Urinary bladder (tissue), 4 donors: ENCODE data around the gene MYRFL. TPM values are rescaled to one million over a fixed set of nuclear protein-coding genes. Genes with fewer than 3 reads are reported as not detected.
"Not testable (repeated sequence)": the region's sequence is repeated elsewhere in the genome, so short reads cannot be mapped to it uniquely, and the experiment has no call there.

Experiments used
- DNase-seq: peaks from one replicate; pipeline ENCODE4 v3.0.0-alpha.2; 2015; ENCODE audit errors: extremely low spot score
- H3K27ac ChIP-seq: one replicate; pipeline ENCODE4 v1.5.1; 2013; ENCODE audit warnings: low read depth, mild to moderate bottlenecking, moderate library complexity
- H3K36me3 ChIP-seq: one replicate; pipeline ENCODE4 v1.6.1; 2013; ENCODE audit warnings: mild to moderate bottlenecking, moderate library complexity; ENCODE audit not compliant: insufficient read depth
- H3K4me1 ChIP-seq: one replicate; pipeline ENCODE4 v1.6.1; 2013; ENCODE audit warnings: mild to moderate bottlenecking, moderate library complexity; ENCODE audit not compliant: insufficient read depth
- H3K4me3 ChIP-seq: one replicate; pipeline ENCODE4 v1.5.1; 2013; ENCODE audit warnings: low read depth, low read length
- WGBS: extraction: QIAGEN DNeasy Blood & Tissue Kit; methylation state at CpG from one replicate; pipeline ENCODE4 v1.1.7; 2013; 5-methylcytosine and 5-hydroxymethylcytosine counted together
- polyA plus RNA-seq: library from polyadenylated mRNA; stranded (reverse); fragments of 200-250 nt; gene quantifications from one replicate; pipeline ENCODE4 v1.2.3, GENCODE V29; 2013
- total RNA-seq: library from RNA; depleted of rRNA; stranded (reverse); fragments of >200 nt; gene quantifications from one replicate; pipeline ENCODE4 v1.2.3, GENCODE V29; 2014
- donor health status: healthy with polysubstance abuse.
- donor health status: healthy.

Gene MYRFL
- total and polyA plus RNA-seq, 2 donors, result 0.85 TPM; not detected in 1

GRCh38 chr12:69833696-69834095 is 8.7 kb downstream of the MYRFL start:
- Histone ChIP-seq H3K4me1 (no peaks in the 10 kb centered on the region), H3K27ac (no peak overlapping the region), H3K36me3 (no peaks in the 10 kb centered on the region), H3K4me3 (no peak overlapping the region)
- no peak for DNase-seq
- 77% methylated on average over 2 of the region's 2 CpGs for WGBS

DNA sequence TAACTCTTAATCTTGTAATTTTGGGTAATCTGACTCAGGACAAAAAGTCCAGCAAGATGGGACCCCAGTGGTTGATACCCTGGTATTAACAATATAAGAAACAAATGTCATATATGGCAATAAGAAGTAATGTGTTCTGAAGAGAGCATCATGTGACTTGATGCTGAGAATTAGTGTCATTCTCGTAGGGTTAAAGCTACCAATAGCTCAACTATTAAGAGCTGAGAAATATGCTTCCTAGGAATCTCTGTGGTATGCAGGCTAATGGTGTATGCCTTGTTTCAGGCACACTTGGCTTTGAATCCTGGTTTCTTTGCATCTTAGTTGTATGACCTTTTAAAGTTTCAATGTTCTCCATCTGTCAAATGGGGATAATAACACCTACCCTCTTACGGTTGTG is 9.1 kb downstream of the MYRFL start:
- Histone ChIP-seq H3K4me3 (no peak overlapping the region), H3K4me1 (no peaks in the 10 kb centered on the region), H3K27ac (no peak overlapping the region), H3K36me3 (no peaks in the 10 kb centered on the region)
- no peak for DNase-seq
- WGBS, result 51% methylated on average over 2 of the region's 2 CpGs

GRCh38 chr12:69834576-69834975 is 9.5 kb downstream of the MYRFL start:
- Histone ChIP-seq H3K36me3 (no peaks in the 10 kb centered on the region), H3K4me3 (no peak overlapping the region), H3K4me1 (no peaks in the 10 kb centered on the region), H3K27ac (no peak overlapping the region)
- DNase-seq, result no peak

GRCh38 chr12:69835081-69835480 is 10.1 kb downstream of the MYRFL start:
- Histone ChIP-seq H3K27ac (no peak overlapping the region), H3K36me3 (no peaks in the 10 kb centered on the region), H3K4me1 (no peaks in the 10 kb centered on the region), H3K4me3 (no peak overlapping the region)
- WGBS, result 41% methylated on average over 3 of the region's 3 CpGs
- no peak for DNase-seq

- no peaks in the 10 kb centered on the region for H3K4me1 ChIP-seq
- H3K4me3 ChIP-seq, result no peak overlapping the region
- H3K36me3 ChIP-seq, result no peaks in the 10 kb centered on the region
- no peak for DNase-seq
- 95% methylated on average over 13 of the region's 13 CpGs for WGBS
- no peak overlapping the region for H3K27ac ChIP-seq
Observed at GRCh38 chr12:69836015-69836414, 11.0 kb downstream of the MYRFL start.

- no peak overlapping the region for H3K4me3 ChIP-seq
- no peak for DNase-seq
- H3K27ac ChIP-seq, result no peak overlapping the region
- 94% methylated on average over 4 of the region's 4 CpGs for WGBS
- H3K4me1 ChIP-seq, result no peaks in the 10 kb centered on the region
- no peaks in the 10 kb centered on the region for H3K36me3 ChIP-seq
Observed at GRCh38 chr12:69837191-69837590, 12.2 kb downstream of the MYRFL start.

GRCh38 chr12:69837657-69838415 is 12.8 kb downstream of the MYRFL start:
- H3K4me3 ChIP-seq, result no peak overlapping the region
- DNase-seq, result no peak
- no peaks in the 10 kb centered on the region for H3K36me3 ChIP-seq
- H3K27ac ChIP-seq, result no peak overlapping the region
- H3K4me1 ChIP-seq, result no peaks in the 10 kb centered on the region
- 85% methylated on average over 4 of the region's 4 CpGs for WGBS

DNA sequence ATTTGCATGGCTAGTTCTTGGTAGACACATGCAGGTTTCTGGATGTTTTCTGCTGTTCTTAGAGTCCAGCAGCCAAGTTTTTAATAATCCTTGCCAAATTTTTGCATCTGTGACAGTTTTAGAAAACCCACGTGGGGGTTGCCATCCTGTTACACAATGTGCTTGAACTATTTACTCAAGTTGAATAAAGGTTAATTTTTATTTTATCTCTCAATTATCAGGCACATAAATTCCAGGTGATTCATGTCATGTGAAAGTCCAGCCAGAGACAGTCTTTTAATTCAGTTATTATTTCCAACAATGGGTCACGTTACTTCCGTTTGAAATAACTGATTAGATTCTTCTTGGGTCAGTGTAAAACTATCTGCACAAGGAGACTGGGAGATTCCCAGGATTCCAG is 15.7 kb downstream of the MYRFL start:
- DNase-seq, result no peak
- Histone ChIP-seq H3K36me3 (no peaks in the 10 kb centered on the region), H3K27ac (no peak overlapping the region), H3K4me1 (no peaks in the 10 kb centered on the region), H3K4me3 (no peak overlapping the region)
- 33% methylated on average over 3 of the region's 3 CpGs for WGBS

- 36% methylated on average over 2 of the region's 2 CpGs for WGBS
- no peak for DNase-seq
- no peaks in the 10 kb centered on the region for H3K36me3 ChIP-seq
- H3K4me3 ChIP-seq, result no peak overlapping the region
- no peak overlapping the region for H3K27ac ChIP-seq
- no peaks in the 10 kb centered on the region for H3K4me1 ChIP-seq
Observed at GRCh38 chr12:69843608-69844007, 18.6 kb downstream of the MYRFL start.

GRCh38 chr12:69844416-69844815 is 19.4 kb downstream of the MYRFL start:
- no peak for DNase-seq
- no peaks in the 10 kb centered on the region for H3K4me1 ChIP-seq
- no peak overlapping the region for H3K4me3 ChIP-seq
- no peaks in the 10 kb centered on the region for H3K36me3 ChIP-seq
- no peak overlapping the region for H3K27ac ChIP-seq
- 81% methylated on average over 7 of the region's 7 CpGs for WGBS

GRCh38 chr12:69844836-69845235 is 19.8 kb downstream of the MYRFL start:
- no peaks in the 10 kb centered on the region for H3K36me3 ChIP-seq
- H3K4me1 ChIP-seq, result no peaks in the 10 kb centered on the region
- WGBS, result 92% methylated on average over 4 of the region's 4 CpGs
- no peak overlapping the region for H3K4me3 ChIP-seq
- no peak for DNase-seq
- no peak overlapping the region for H3K27ac ChIP-seq

GRCh38 chr12:69846976-69847375 is 21.9 kb downstream of the MYRFL start:
- Histone ChIP-seq H3K36me3 (no peaks in the 10 kb centered on the region), H3K4me3 (no peak overlapping the region), H3K27ac (no peak overlapping the region), H3K4me1 (no peaks in the 10 kb centered on the region)
- no peak for DNase-seq

DNA sequence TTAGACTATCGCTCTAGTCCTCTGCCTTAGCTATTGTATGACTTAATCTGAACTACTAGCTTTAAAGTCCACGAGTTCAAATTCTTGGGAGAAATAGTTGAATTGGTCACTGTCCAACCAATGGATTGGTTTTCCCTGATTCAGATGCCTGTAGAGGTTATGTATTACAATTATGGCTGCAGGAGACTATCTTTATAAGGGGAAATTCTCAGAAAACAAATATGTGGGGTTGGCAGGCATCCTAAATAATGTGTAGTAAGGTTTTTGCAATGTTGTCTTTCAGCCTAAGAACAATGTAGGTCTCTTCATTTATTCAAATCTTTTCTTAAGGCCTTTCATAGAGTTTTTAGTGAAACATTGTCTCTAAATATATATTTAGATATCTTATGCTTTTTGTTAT is 26.9 kb downstream of the MYRFL start:
- Histone ChIP-seq H3K36me3 (no peaks in the 10 kb centered on the region), H3K4me3 (no peak overlapping the region), H3K4me1 (no peaks in the 10 kb centered on the region), H3K27ac (no peak overlapping the region)
- no peak for DNase-seq
- WGBS, result 80% methylated on average over 2 of the region's 2 CpGs

DNA sequence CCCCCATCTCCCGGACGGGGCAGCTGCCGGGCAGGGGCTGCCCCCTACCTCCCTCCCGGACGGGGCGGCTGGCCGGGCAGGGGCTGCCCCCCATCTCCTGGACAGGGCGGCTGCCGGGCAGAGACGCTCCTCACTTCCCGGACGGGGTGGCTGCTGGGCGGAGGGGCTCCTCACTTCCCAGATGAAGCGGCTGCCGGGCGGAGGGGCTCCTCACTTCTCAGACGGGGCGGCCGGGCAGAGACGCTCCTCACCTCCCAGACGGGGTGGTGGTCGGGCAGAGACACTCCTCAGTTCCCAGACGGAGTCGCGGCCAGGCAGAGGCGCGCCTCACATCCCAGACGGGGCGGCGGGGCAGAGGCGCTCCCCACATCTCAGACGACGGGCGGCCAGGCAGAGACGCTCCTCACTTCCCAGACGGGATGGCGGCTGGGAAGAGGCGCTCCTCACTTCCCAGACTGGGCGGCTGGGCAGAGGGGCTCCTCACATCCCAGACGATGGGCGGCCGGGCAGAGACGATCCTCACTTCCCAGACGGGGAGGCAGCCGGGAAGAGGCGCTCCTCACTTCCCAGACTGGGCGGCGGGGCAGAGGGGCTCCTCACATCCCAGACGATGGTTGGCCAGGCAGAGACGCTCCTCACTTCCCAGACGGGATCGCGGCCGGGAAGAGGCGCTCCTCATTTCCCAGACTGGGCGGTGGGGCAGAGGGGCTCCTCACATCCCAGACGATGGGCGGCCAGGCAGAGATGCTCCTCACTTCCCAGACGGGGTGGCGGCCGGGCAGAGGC is 28.3 kb downstream of the MYRFL start:
- not testable (repeated sequence) for H3K27ac ChIP-seq, H3K4me3 ChIP-seq, DNase-seq, H3K36me3 ChIP-seq, H3K4me1 ChIP-seq
- WGBS, result 96% methylated on average over 61 of the region's 61 CpGs
